Tibial nerve (tissue), 4 donors: ENCODE data around the gene NFE2L2. TPM values are rescaled to one million over a fixed set of nuclear protein-coding genes. Genes with fewer than 3 reads are reported as not detected.

Experiments used
- DNase-seq, 2 donors: peaks; one replicate each; pipeline ENCODE4 v3.0.0-alpha.2; 2019; ENCODE audit warnings: low spot score in 2 of 2
- H3K27ac ChIP-seq, 4 donors: fragments of 200-600 bp; sonication (generic) in 3 of 4; one replicate each; pipeline ENCODE4 v1.5.1; 2017 to 2019; ENCODE audit warnings: mild to moderate bottlenecking in 1 of 4
- H3K27me3 ChIP-seq, 2 donors: fragments of 200-600 bp; sonication (generic) in 1 of 2; one replicate each; pipeline versions ENCODE4 v1.5.1 to v1.6.0; 2017 to 2019
- H3K36me3 ChIP-seq, 3 donors: fragments of 200-600 bp; sonication (generic); one replicate each; pipeline ENCODE4 v1.5.1; 2018 to 2019
- H3K4me1 ChIP-seq, 4 donors: fragments of 200-600 bp; sonication (generic) in 3 of 4; one replicate each; pipeline ENCODE4 v1.5.1; 2017 to 2019
- H3K4me3 ChIP-seq, 4 donors: fragments of 200-600 bp; sonication (generic) in 3 of 4; one replicate each; pipeline ENCODE4 v1.5.1; 2017 to 2019; ENCODE audit warnings: mild to moderate bottlenecking in 1 of 4, moderate library complexity in 1 of 4
- H3K9me3 ChIP-seq, 4 donors: fragments of 200-600 bp; sonication (generic) in 3 of 4; one replicate each; pipeline ENCODE4 v1.5.1; 2017 to 2019
- CTCF ChIP-seq, 5 experiments: fragments of 200-600 bp in 3 of 5; fragments of 450-650 bp in 2 of 5; sonication (generic) in 3 of 5; IDR thresholded peaks; one replicate each; pipeline ENCODE4 v1.5.1; 2016 to 2019; ENCODE audit warnings: antibody characterized with exemption in 5 of 5, mild to moderate bottlenecking in 3 of 5, moderate library complexity in 2 of 5
- EP300 ChIP-seq, 2 donors: sonication (generic); formaldehyde crosslinking; IDR thresholded peaks; one replicate each; pipeline ENCODE4 v1.6.1; 2017; ENCODE audit warnings: antibody characterized with exemption in 2 of 2, mild to moderate bottlenecking in 1 of 2
- POLR2A ChIP-seq, 2 donors: fragments of 450-650 bp; IDR thresholded peaks; one replicate each; pipeline ENCODE4 v1.6.1; 2017; ENCODE audit warnings: antibody characterized with exemption in 2 of 2, mild to moderate bottlenecking in 2 of 2, moderate library complexity in 2 of 2
- WGBS, 2 donors: methylation state at CpG; one replicate each; pipeline ENCODE4 v1.1.5; 2018; 5-methylcytosine and 5-hydroxymethylcytosine counted together
- total RNA-seq, 4 donors: library from RNA; depleted of rRNA; stranded (reverse); fragments of >200 nt; gene quantifications; one replicate each; pipeline ENCODE4 v1.1.0, GENCODE V29; 2016

NFE2L2 gene
- total RNA-seq, 4 donors from 2014 or later = 112 to 164 (median 145) TPM

- Histone ChIP-seq H3K36me3 (no peaks in the 10 kb centered on the region), H3K4me3 (no peak overlapping the region), H3K27me3 (no peaks in the 10 kb centered on the region), H3K4me1 (no peaks in the 10 kb centered on the region), H3K27ac (no peak overlapping the region), H3K9me3 (no peaks in the 10 kb centered on the region)
- TF ChIP-seq POLR2A (IDR thresholded peaks at IDR 0.05) (no peak), EP300 (IDR thresholded peaks at IDR 0.05) (no peak), CTCF (IDR thresholded peaks at IDR 0.05) (no peak)
- no peak for DNase-seq
- WGBS, 2 donors = 62 to 75% methylated on average over 3 of the region's 3 CpGs
Measured at GRCh38 chr2:177306550-177306949, 42.0 kb upstream of the NFE2L2 start.

GRCh38 chr2:177303939-177304338 lies 39.4 kb upstream of the NFE2L2 start:
- H3K36me3 ChIP-seq = no peaks in the 10 kb centered on the region
- no peak for TF ChIP-seq CTCF (IDR thresholded peaks at IDR 0.05)
- TF ChIP-seq POLR2A (IDR thresholded peaks at IDR 0.05) = no peak
- TF ChIP-seq EP300 (IDR thresholded peaks at IDR 0.05) = no peak
- no peak overlapping the region for H3K4me3 ChIP-seq
- H3K9me3 ChIP-seq = no peaks in the 10 kb centered on the region
- no peak overlapping the region for H3K27ac ChIP-seq
- no peaks in the 10 kb centered on the region for H3K4me1 ChIP-seq
- H3K27me3 ChIP-seq = no peaks in the 10 kb centered on the region
- DNase-seq = no peak

GRCh38 chr2:177302552-177302951 lies 38.0 kb upstream of the NFE2L2 start:
- Histone ChIP-seq H3K4me3 (no peak overlapping the region), H3K4me1 (no peaks in the 10 kb centered on the region), H3K27me3 (no peaks in the 10 kb centered on the region), H3K36me3 (no peaks in the 10 kb centered on the region), H3K9me3 (no peaks in the 10 kb centered on the region), H3K27ac (no peak overlapping the region)
- WGBS, 2 donors = 47 to 50% methylated on average over 2 of the region's 2 CpGs
- no peak for DNase-seq
- TF ChIP-seq POLR2A (IDR thresholded peaks at IDR 0.05) = no peak
- TF ChIP-seq CTCF (IDR thresholded peaks at IDR 0.05) = no peak
- TF ChIP-seq EP300 (IDR thresholded peaks at IDR 0.05) = no peak

GRCh38 chr2:177298191-177298590 lies 33.7 kb upstream of the NFE2L2 start:
- H3K27ac ChIP-seq = peak overlapping the region in 1 of 4 donors; percentile 4
- peaks cover 0 to 16% (median 2%) of the 10 kb centered on the region in 4 donors for H3K4me1 ChIP-seq
- no peaks in the 10 kb centered on the region for H3K9me3 ChIP-seq
- no peak overlapping the region for H3K4me3 ChIP-seq
- H3K36me3 ChIP-seq = no peaks in the 10 kb centered on the region
- 72 to 82% methylated on average over 6 of the region's 6 CpGs for WGBS, 2 donors
- TF ChIP-seq CTCF (IDR thresholded peaks at IDR 0.05) = no peak
- TF ChIP-seq POLR2A (IDR thresholded peaks at IDR 0.05) = no peak
- no peak for TF ChIP-seq EP300 (IDR thresholded peaks at IDR 0.05)
- DNase-seq = no peak
- no peaks in the 10 kb centered on the region for H3K27me3 ChIP-seq

- no peaks in the 10 kb centered on the region for H3K27me3 ChIP-seq
- peaks cover 0 to 16% (median 2%) of the 10 kb centered on the region in 4 donors for H3K4me1 ChIP-seq
- WGBS, 2 donors = 12 to 28% methylated on average over 3 of the region's 3 CpGs
- H3K4me3 ChIP-seq = peak overlapping the region in 2 of 4 donors; percentile 4 to 14
- H3K27ac ChIP-seq = peak overlapping the region in 3 of 4 donors; percentile 4 to 76 (median 75)
- no peaks in the 10 kb centered on the region for H3K36me3 ChIP-seq
- TF ChIP-seq CTCF (IDR thresholded peaks at IDR 0.05) (peak; percentile 9 to 56 (median 38)), EP300 (IDR thresholded peaks at IDR 0.05) (no peak)
- DNase-seq = no peak
- no peaks in the 10 kb centered on the region for H3K9me3 ChIP-seq
Measured at GRCh38 chr2:177296040-177296439, 31.5 kb upstream of the NFE2L2 start.
